Thyroid gland (tissue), 4 donors: ENCODE measurements around the gene TSPAN16. TPM values are rescaled to one million over a fixed set of nuclear protein-coding genes. Genes with fewer than 3 reads are reported as not detected.

Experiments used
- DNase-seq, 2 donors: peaks; one replicate each; pipeline ENCODE4 v3.0.0-alpha.2; 2019
- H3K27ac ChIP-seq, 3 donors: fragments of 200-600 bp; sonication (generic); 1 replicate in 2 of 3; 2 replicates in 1 of 3; pipeline ENCODE4 v1.5.1; 2016 to 2019; ENCODE audit warnings: mild to moderate bottlenecking in 1 of 3, moderate library complexity in 1 of 3
- H3K27me3 ChIP-seq: fragments of 200-600 bp; sonication (generic); one replicate; pipeline ENCODE4 v1.5.1; 2019
- H3K36me3 ChIP-seq, 2 donors: fragments of 200-600 bp; sonication (generic); one replicate each; pipeline ENCODE4 v1.5.1; 2016 to 2019
- H3K4me1 ChIP-seq, 2 donors: fragments of 200-600 bp; sonication (generic); one replicate each; pipeline ENCODE4 v1.5.1; 2017 to 2019
- H3K4me3 ChIP-seq, 3 donors: fragments of 200-600 bp; sonication (generic); replicated peaks in 1 of 3; 1 replicate in 2 of 3; 2 replicates in 1 of 3; pipeline ENCODE4 v1.5.1; 2016; ENCODE audit warnings: mild to moderate bottlenecking in 1 of 3
- H3K9me3 ChIP-seq: fragments of 200-600 bp; sonication (generic); one replicate; pipeline ENCODE4 v1.5.1; 2017
- CTCF ChIP-seq, 6 experiments: fragments of 200-600 bp in 3 of 6; fragments of 450-650 bp in 3 of 6; sonication (generic) in 3 of 6; IDR thresholded peaks; one replicate each; pipeline ENCODE4 v1.5.1; 2016 to 2019; ENCODE audit warnings: antibody characterized with exemption in 6 of 6, mild to moderate bottlenecking in 2 of 6, inconsistent platforms in 1 of 6, moderate library complexity in 1 of 6
- POLR2A ChIP-seq, 2 donors: fragments of 450-650 bp; IDR thresholded peaks; one replicate each; pipeline ENCODE4 v1.6.1; 2017; ENCODE audit warnings: antibody characterized with exemption in 2 of 2, mild to moderate bottlenecking in 2 of 2, moderate library complexity in 1 of 2
- WGBS, 2 donors: methylation state at CpG; one replicate each; pipeline ENCODE4 v1.1.5; 2017; 5-methylcytosine and 5-hydroxymethylcytosine counted together
- intact Hi-C: fragments of 100-400 bp; cut with DNase I; formaldehyde crosslinking; loops from one replicate; pipeline ENCODE4 v1.15.1; 2023
- total RNA-seq, 4 donors: library from RNA; depleted of rRNA; stranded (reverse); fragments of >200 nt; gene quantifications; one replicate each; pipeline ENCODE4 v1.2.3, GENCODE V29; 2016

Gene TSPAN16
- under 1 TPM in 1 of 4 donors, not detected in 3; 0.54 TPM for total RNA-seq

DNA sequence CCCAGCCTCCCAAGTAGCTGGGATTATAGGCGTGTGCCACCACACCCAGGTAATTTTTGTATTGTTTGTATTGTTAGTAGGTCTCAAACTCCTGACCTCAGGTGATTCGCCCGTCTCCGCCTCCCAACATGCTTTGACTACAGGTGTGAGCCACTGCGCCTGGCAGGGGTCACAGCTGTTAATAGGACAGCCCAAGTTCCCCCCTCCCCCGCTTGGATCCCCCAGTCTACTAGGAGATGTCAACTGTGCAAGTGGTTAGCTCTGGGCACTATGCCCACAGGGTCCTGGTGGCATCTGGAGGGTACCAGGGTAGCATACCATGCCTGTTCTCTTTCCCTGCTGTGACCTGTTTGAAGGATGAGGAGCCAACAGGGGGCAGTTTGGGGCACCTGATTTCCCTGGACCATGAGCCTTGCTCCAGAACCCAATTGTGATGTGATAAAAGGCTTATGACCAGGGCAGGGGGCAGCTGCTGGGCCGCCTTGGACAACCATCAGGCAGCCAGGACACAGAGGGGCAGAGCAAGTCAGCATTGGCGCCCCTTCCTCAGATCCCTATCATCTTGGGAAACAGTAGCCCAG is at the start of gene TSPAN16:
Gene TSPAN16, plus strand, starts transcription at position 496 of the 581 bp plus-strand sequence. CDS start 138 bp downstream, outside the sequence.
- peak within 1 kb of the TSS in 2 of 3 donors; percentile 25 to 48 for H3K27ac ChIP-seq
- no peak within 1 kb of the TSS for H3K4me3 ChIP-seq
- intact Hi-C loops: loop anchor here (2.0 to 10.0 kb wide), 3 partner anchors 49 to 187 kb away; partner anchors contain the start of genes CCDC159, ELAVL3 and TMEM205
- H3K9me3 ChIP-seq: no peaks in the 10 kb centered on the region
- peaks cover 0 to 7% of the 10 kb centered on the region in 2 donors for H3K4me1 ChIP-seq
- no peak for DNase-seq
- no peaks in the 10 kb centered on the region for H3K36me3 ChIP-seq
- 83% methylated on average over 8 of the region's 8 CpGs for WGBS, 2 donors
- TF ChIP-seq CTCF (IDR thresholded peaks at IDR 0.05): no peak
- no peak for TF ChIP-seq POLR2A (IDR thresholded peaks at IDR 0.05)
- no peaks in the 10 kb centered on the region for H3K27me3 ChIP-seq

DNA sequence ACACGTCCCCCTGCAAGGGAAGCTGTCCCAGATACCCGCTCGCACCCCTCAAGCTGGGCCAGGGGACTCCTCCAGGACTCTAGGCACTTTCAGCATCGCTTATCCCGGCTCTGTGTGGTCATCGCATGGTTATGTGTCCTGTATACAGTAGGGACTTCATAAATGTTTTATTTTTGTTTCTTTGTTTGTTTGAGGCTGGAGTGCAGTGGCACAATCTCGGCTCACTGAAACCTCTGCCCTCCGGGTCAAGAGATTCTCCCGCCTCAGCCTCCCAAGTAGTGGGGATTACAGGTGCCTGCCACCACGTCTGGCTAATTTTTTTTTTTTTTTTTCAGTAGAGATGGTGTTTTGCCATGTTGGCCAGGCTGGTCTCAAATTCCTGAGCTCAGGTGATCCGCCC is 49.0 kb upstream of the TSPAN16 start:
- TF ChIP-seq POLR2A (IDR thresholded peaks at IDR 0.05) (no peak), CTCF (IDR thresholded peaks at IDR 0.05) (no peak)
- DNase-seq: no peak
- H3K27ac ChIP-seq: peak overlapping the region in 2 of 3 donors; percentile 62 to 75
- intact Hi-C loops: no loop called here
- 89 to 90% methylated on average over 11 of the region's 11 CpGs for WGBS, 2 donors
- H3K9me3 ChIP-seq: no peaks in the 10 kb centered on the region
- H3K4me3 ChIP-seq: no peak overlapping the region
- H3K4me1 ChIP-seq: peaks cover 0 to 20% of the 10 kb centered on the region in 2 donors
- no peaks in the 10 kb centered on the region for H3K27me3 ChIP-seq
- H3K36me3 ChIP-seq: peaks cover 38 to 41% of the 10 kb centered on the region in 2 donors

GRCh38 chr19:11247391-11247790 is 48.6 kb upstream of the TSPAN16 start:
- peak overlapping the region; percentile 45 to 75 (median 62) for H3K27ac ChIP-seq
- TF ChIP-seq CTCF (IDR thresholded peaks at IDR 0.05) (no peak), POLR2A (IDR thresholded peaks at IDR 0.05) (no peak)

DNA sequence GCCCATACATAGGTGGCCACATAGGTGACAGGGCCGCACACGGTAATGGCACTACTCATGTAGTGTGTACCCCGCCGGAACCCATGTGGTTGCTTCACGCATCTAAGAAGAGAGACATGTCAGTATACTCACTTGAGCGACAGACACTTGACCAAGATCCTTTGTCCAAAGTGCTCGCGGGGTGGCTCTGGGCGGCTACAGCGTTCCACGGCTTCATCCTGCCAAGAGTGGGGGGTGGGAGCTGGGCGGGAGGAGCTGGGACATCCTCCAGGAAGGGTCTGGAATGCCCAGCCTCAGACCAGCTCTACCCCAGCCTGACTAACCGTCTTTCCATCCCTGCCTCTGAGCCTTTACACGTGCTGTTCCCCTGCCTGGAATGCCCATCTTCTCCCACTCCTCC is 48.0 kb upstream of the TSPAN16 start:
- Histone ChIP-seq H3K4me3 (no peak overlapping the region), H3K36me3 (peaks cover 40 to 44% of the 10 kb centered on the region in 2 donors), H3K9me3 (no peaks in the 10 kb centered on the region), H3K27ac (peak overlapping the region; percentile 45 to 75 (median 62)), H3K27me3 (no peaks in the 10 kb centered on the region), H3K4me1 (peaks cover 0 to 26% of the 10 kb centered on the region in 2 donors)
- TF ChIP-seq CTCF (IDR thresholded peaks at IDR 0.05): no peak
- no peak for TF ChIP-seq POLR2A (IDR thresholded peaks at IDR 0.05)
- WGBS, 2 donors: 75 to 80% methylated on average over 14 of the region's 14 CpGs
- intact Hi-C loops: no loop called here
- no peak for DNase-seq

More at GRCh38 chr19:11247391-11247790, 48.6 kb upstream of the TSPAN16 start:
- peak; percentile 44 to 51 for DNase-seq
- H3K4me3 ChIP-seq: no peak overlapping the region
- no peaks in the 10 kb centered on the region for H3K27me3 ChIP-seq
- intact Hi-C loops: no loop called here
- WGBS, 2 donors: 64 to 68% methylated on average over 4 to 9 of the region's 10 CpGs
- no peaks in the 10 kb centered on the region for H3K9me3 ChIP-seq
- peaks cover 0 to 21% of the 10 kb centered on the region in 2 donors for H3K4me1 ChIP-seq
- peaks cover 42% of the 10 kb centered on the region in 2 donors for H3K36me3 ChIP-seq

DNA sequence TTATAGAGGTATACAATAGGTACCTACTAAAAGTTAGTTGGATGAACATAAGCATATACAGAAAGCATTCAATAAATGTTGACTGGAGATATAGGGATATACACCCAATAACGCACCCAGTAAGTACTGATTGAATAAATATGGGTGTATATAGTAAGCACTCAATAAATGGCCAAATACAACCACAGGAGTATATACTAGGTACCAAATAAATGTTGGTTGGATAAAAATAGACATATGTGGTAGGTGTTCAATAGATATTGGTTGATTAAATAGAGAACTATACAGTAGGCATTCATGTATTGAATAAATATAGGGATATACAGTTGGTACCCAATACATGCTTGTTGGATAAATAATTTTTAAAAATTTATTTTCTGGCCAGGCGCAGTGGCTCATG is 47.1 kb upstream of the TSPAN16 start:
- intact Hi-C loops: no loop called here
- Histone ChIP-seq H3K9me3 (no peaks in the 10 kb centered on the region), H3K4me3 (no peak overlapping the region), H3K36me3 (peaks cover 39 to 44% of the 10 kb centered on the region in 2 donors), H3K27ac (peak overlapping the region in 1 of 3 donors; percentile 62), H3K4me1 (peaks cover 0 to 28% of the 10 kb centered on the region in 2 donors), H3K27me3 (no peaks in the 10 kb centered on the region)
- whole genome bisulfite sequencing, 2 donors: 95 to 98% methylated on average over 2 of the region's 2 CpGs
- DNase-seq: no peak
- TF ChIP-seq CTCF (IDR thresholded peaks at IDR 0.05) (no peak), POLR2A (IDR thresholded peaks at IDR 0.05) (no peak)
